Natural killer cell (primary cell): ENCODE results near the gene OR2T10. TPM values are rescaled to one million over a fixed set of nuclear protein-coding genes. Genes with fewer than 3 reads are reported as not detected.

ENCODE experiments used
- ATAC-seq, 3 donors: fragments of 150-1000 bp in 2 of 3; fragments of 200-7000 bp in 1 of 3; cut with Tn5 transposase; 1 replicate in 1 of 3; 2 replicates in 2 of 3; pipeline ENCODE4 v1.10.0; 2021; ENCODE audit warnings: mild to moderate bottlenecking in 2 of 3, moderate library complexity in 2 of 3
- DNase-seq, 2 donors: peaks; one replicate each; pipeline versions ENCODE4 v3.0.0 to v3.0.0-alpha.2; 2013 to 2021; ENCODE audit warnings: mixed read lengths in 1 of 2
- H3K27ac ChIP-seq: one replicate; pipeline ENCODE4 v1.5.1; 2013; ENCODE audit warnings: mild to moderate bottlenecking, low read length
- H3K27me3 ChIP-seq: one replicate; pipeline ENCODE4 v1.6.1; 2013; ENCODE audit warnings: low read length; ENCODE audit not compliant: control insufficient read depth, insufficient read depth
- H3K36me3 ChIP-seq: one replicate; pipeline ENCODE4 v1.6.1; 2013; ENCODE audit warnings: low read length; ENCODE audit not compliant: control insufficient read depth, insufficient read depth
- H3K4me1 ChIP-seq: one replicate; pipeline ENCODE4 v1.6.1; 2013; ENCODE audit warnings: low read length; ENCODE audit not compliant: control insufficient read depth, insufficient read depth
- H3K4me3 ChIP-seq: one replicate; pipeline ENCODE4 v1.5.1; 2013; ENCODE audit warnings: low read length
- H3K9me3 ChIP-seq: one replicate; pipeline ENCODE4 v1.6.1; 2013; ENCODE audit warnings: low read length; ENCODE audit not compliant: control insufficient read depth, insufficient read depth
- H3K27ac Mint-ChIP-seq, 2 donors: one replicate each; pipeline ENCODE4 v1.8.0; 2022; ENCODE audit warnings: mild to moderate bottlenecking in 2 of 2, mixed read lengths in 2 of 2, moderate library complexity in 1 of 2
- H3K27me3 Mint-ChIP-seq, 2 donors: one replicate each; pipeline ENCODE4 v1.8.0; 2022; ENCODE audit warnings: low read depth in 2 of 2, mixed read lengths in 2 of 2
- H3K36me3 Mint-ChIP-seq: one replicate; pipeline ENCODE4 v1.8.0; 2022; ENCODE audit warnings: mixed read lengths
- H3K4me1 Mint-ChIP-seq, 2 donors: one replicate each; pipeline ENCODE4 v1.8.0; 2022; ENCODE audit warnings: mixed read lengths in 2 of 2
- H3K4me3 Mint-ChIP-seq: one replicate; pipeline ENCODE4 v1.8.0; 2022; ENCODE audit warnings: mild to moderate bottlenecking, moderate library complexity, mixed read lengths
- H3K9me3 Mint-ChIP-seq, 2 donors: one replicate each; pipeline ENCODE4 v1.8.0; 2022; ENCODE audit warnings: mixed read lengths in 2 of 2
- CTCF ChIP-seq: fragments of 200-600 bp; IDR thresholded peaks from one replicate; pipeline ENCODE4 v1.8.0; 2022; ENCODE audit warnings: antibody characterized with exemption
- WGBS: methylation state at CpG from one replicate; pipeline ENCODE4 v1.1.7; 2013; ENCODE audit warnings: missing lambda C conversion rate; ENCODE audit not compliant: insufficient coverage; 5-methylcytosine and 5-hydroxymethylcytosine counted together
- intact Hi-C: fragments of 100-400 bp; cut with micrococcal nuclease; formaldehyde crosslinking; loops from one replicate; pipeline ENCODE4 v1.14.2; 2022
- total RNA-seq, 4 donors: library from RNA; stranded (reverse); fragments of 120-200 nt in 1 of 4; gene quantifications; one replicate each; pipeline versions ENCODE4 v1.2.3 to v1.2.4, GENCODE V29; 2013 to 2022

Gene OR2T10
- total RNA-seq, 3 donors from 2014 or later (not counting 1 experiment from before 2014, with no cell fraction given), result not detected

GRCh38 chr1:248625971-248626370 lies 28.5 kb upstream of the OR2T10 start:
- DNase-seq (no peak), ATAC-seq (no peak)
- TF ChIP-seq CTCF, result no peak
- H3K36me3 ChIP-seq, result no peaks in the 10 kb centered on the region
- H3K36me3 Mint-ChIP-seq, result no peaks in the 10 kb centered on the region
- peaks cover 0 to 4% of the 10 kb centered on the region in 2 donors for H3K27me3 Mint-ChIP-seq
- H3K27ac Mint-ChIP-seq, result no peak overlapping the region
- intact Hi-C loops, result no loop called here
- no peak overlapping the region for H3K4me3 Mint-ChIP-seq
- no peaks in the 10 kb centered on the region for H3K4me1 ChIP-seq
- no peaks in the 10 kb centered on the region for H3K4me1 Mint-ChIP-seq
- no peaks in the 10 kb centered on the region for H3K9me3 Mint-ChIP-seq
- H3K27ac ChIP-seq, result no peak overlapping the region
- H3K9me3 ChIP-seq, result no peaks in the 10 kb centered on the region
- 88% methylated on average over 5 of the region's 5 CpGs for WGBS
- no peak overlapping the region for H3K4me3 ChIP-seq
- H3K27me3 ChIP-seq, result no peaks in the 10 kb centered on the region

- Histone ChIP-seq H3K4me1 (no peaks in the 10 kb centered on the region), H3K36me3 (no peaks in the 10 kb centered on the region), H3K27me3 (no peaks in the 10 kb centered on the region), H3K9me3 (no peaks in the 10 kb centered on the region), H3K4me3 (no peak overlapping the region), H3K27ac (no peak overlapping the region)
- no peak for TF ChIP-seq CTCF
- no peaks in the 10 kb centered on the region for H3K36me3 Mint-ChIP-seq
- peaks cover 0 to 4% of the 10 kb centered on the region in 2 donors for H3K27me3 Mint-ChIP-seq
- H3K4me3 Mint-ChIP-seq, result no peak overlapping the region
- ATAC-seq (no peak), DNase-seq (no peak)
- 78% methylated on average over 4 of the region's 4 CpGs for WGBS
- no peaks in the 10 kb centered on the region for H3K4me1 Mint-ChIP-seq
- intact Hi-C loops, result no loop called here
- H3K9me3 Mint-ChIP-seq, result no peaks in the 10 kb centered on the region
- H3K27ac Mint-ChIP-seq, result no peak overlapping the region
Observed at GRCh38 chr1:248625166-248625565, 27.7 kb upstream of the OR2T10 start.

- H3K9me3 Mint-ChIP-seq, result no peaks in the 10 kb centered on the region
- H3K4me1 Mint-ChIP-seq, result no peaks in the 10 kb centered on the region
- Histone ChIP-seq H3K9me3 (no peaks in the 10 kb centered on the region), H3K27ac (no peak overlapping the region), H3K4me3 (no peak overlapping the region), H3K36me3 (no peaks in the 10 kb centered on the region), H3K4me1 (no peaks in the 10 kb centered on the region), H3K27me3 (no peaks in the 10 kb centered on the region)
- peaks cover 0 to 4% of the 10 kb centered on the region in 2 donors for H3K27me3 Mint-ChIP-seq
- TF ChIP-seq CTCF, result peak; percentile 23
- 63% methylated on average over 4 of the region's 4 CpGs for WGBS
- DNase-seq, result peak in 1 of 2 donors; percentile 41
- intact Hi-C loops, result no loop called here
- ATAC-seq, result peak in 1 of 3 donors; percentile 38
- H3K27ac Mint-ChIP-seq, result no peak overlapping the region
- no peaks in the 10 kb centered on the region for H3K36me3 Mint-ChIP-seq
- no peak overlapping the region for H3K4me3 Mint-ChIP-seq
Observed at GRCh38 chr1:248622570-248623001, 25.1 kb upstream of the OR2T10 start.

GRCh38 chr1:248621770-248622169 lies 24.3 kb upstream of the OR2T10 start:
- H3K27ac ChIP-seq, result no peak overlapping the region
- no peak for DNase-seq
- intact Hi-C loops, result no loop called here
- peaks cover 0 to 4% of the 10 kb centered on the region in 2 donors for H3K27me3 Mint-ChIP-seq
- no peak overlapping the region for H3K4me3 Mint-ChIP-seq
- H3K9me3 Mint-ChIP-seq, result no peaks in the 10 kb centered on the region
- no peak for TF ChIP-seq CTCF
- 85% methylated on average over 6 of the region's 7 CpGs for WGBS
- no peaks in the 10 kb centered on the region for H3K36me3 ChIP-seq
- H3K9me3 ChIP-seq, result no peaks in the 10 kb centered on the region
- H3K4me3 ChIP-seq, result no peak overlapping the region
- no peak overlapping the region for H3K27ac Mint-ChIP-seq
- no peaks in the 10 kb centered on the region for H3K4me1 Mint-ChIP-seq
- H3K27me3 ChIP-seq, result no peaks in the 10 kb centered on the region
- H3K4me1 ChIP-seq, result no peaks in the 10 kb centered on the region
- H3K36me3 Mint-ChIP-seq, result no peaks in the 10 kb centered on the region
- no peak for ATAC-seq
